Smooth muscle cell (in vitro differentiated cells): ENCODE measurements around the gene POLR1D. TPM values are rescaled to one million over a fixed set of nuclear protein-coding genes. Genes with fewer than 3 reads are reported as not detected.

Source experiments
- DNase-seq: peaks from one replicate; lab custom pipeline; 2025; ENCODE audit not compliant: unreplicated experiment; lab: John Stamatoyannopoulos, UW
- H2AFZ ChIP-seq: fragments of 200-600 bp; sonication (generic); 2 replicates; pipeline ENCODE4 v1.6.0; 2016; ENCODE audit warnings: antibody characterized with exemption, low read depth, mild to moderate bottlenecking
- H3F3A ChIP-seq: fragments of 200-600 bp; sonication (generic); 2 replicates; pipeline ENCODE4 v1.6.0; 2017; ENCODE audit warnings: antibody characterized with exemption, low read depth
- H3K27ac ChIP-seq: fragments of 200-600 bp; sonication (generic); 2 replicates; pipeline ENCODE4 v1.5.1; 2016; ENCODE audit warnings: low read depth, mild to moderate bottlenecking
- H3K27me3 ChIP-seq: fragments of 200-600 bp; sonication (generic); 2 replicates; pipeline ENCODE4 v1.6.1; 2016; ENCODE audit warnings: low read depth, mild to moderate bottlenecking
- H3K36me3 ChIP-seq: fragments of 200-600 bp; sonication (generic); 2 replicates; pipeline ENCODE4 v1.5.1; 2016; ENCODE audit warnings: low read depth
- H3K4me1 ChIP-seq: fragments of 200-600 bp; sonication (generic); 2 replicates; pipeline ENCODE4 v1.5.1; 2016; ENCODE audit warnings: low read depth
- H3K4me2 ChIP-seq: fragments of 200-600 bp; sonication (generic); 2 replicates; pipeline ENCODE4 v1.6.0; 2016; ENCODE audit warnings: mild to moderate bottlenecking
- H3K4me3 ChIP-seq: fragments of 200-600 bp; sonication (generic); 2 replicates; pipeline ENCODE4 v1.5.1; 2016; ENCODE audit warnings: mild to moderate bottlenecking
- H3K79me2 ChIP-seq: fragments of 200-600 bp; sonication (generic); 2 replicates; pipeline ENCODE4 v1.6.0; 2016; ENCODE audit warnings: low read depth, mild to moderate bottlenecking
- H3K9ac ChIP-seq: fragments of 200-600 bp; sonication (generic); 2 replicates; pipeline ENCODE4 v1.6.0; 2016; ENCODE audit warnings: low read depth
- H3K9me3 ChIP-seq: fragments of 200-600 bp; sonication (generic); replicated peaks from 2 replicates; pipeline ENCODE4 v1.5.1; 2016; ENCODE audit warnings: low read depth
- H4K20me1 ChIP-seq: fragments of 200-600 bp; sonication (generic); 2 replicates; pipeline ENCODE4 v1.6.0; 2016; ENCODE audit warnings: low read depth
- WGBS: methylation state at CpG from one replicate; pipeline ENCODE4 v1.1.7; 2016; ENCODE audit warnings: low lambda C conversion rate; 5-methylcytosine and 5-hydroxymethylcytosine counted together
- polyA plus RNA-seq: library from polyadenylated mRNA; unstranded; fragments of >200 nt; fragmentation: Nextera tagmentation; extraction: Ambion mirVana; gene quantifications from 2 replicates; pipeline ENCODE4 v1.2.1, GENCODE V29; 2016
- total RNA-seq: library from RNA; depleted of rRNA; stranded (reverse); fragments of >200 nt; gene quantifications from 2 replicates; pipeline ENCODE4 v1.2.3, GENCODE V29; 2014
- TF ChIP-seq, protein P1 (sequence below): fragments of 200-600 bp; sonication (generic); IDR thresholded peaks from 2 replicates; pipeline ENCODE4 v1.5.1; 2017; ENCODE audit warnings: borderline replicate concordance, mild to moderate bottlenecking, antibody characterized with exemption; ENCODE audit not compliant: insufficient read depth, poor library complexity, severe bottlenecking

POLR1D gene
- total and polyA plus RNA-seq, 2 experiments from 2014 or later, result 45.7 to 102 TPM

DNA sequence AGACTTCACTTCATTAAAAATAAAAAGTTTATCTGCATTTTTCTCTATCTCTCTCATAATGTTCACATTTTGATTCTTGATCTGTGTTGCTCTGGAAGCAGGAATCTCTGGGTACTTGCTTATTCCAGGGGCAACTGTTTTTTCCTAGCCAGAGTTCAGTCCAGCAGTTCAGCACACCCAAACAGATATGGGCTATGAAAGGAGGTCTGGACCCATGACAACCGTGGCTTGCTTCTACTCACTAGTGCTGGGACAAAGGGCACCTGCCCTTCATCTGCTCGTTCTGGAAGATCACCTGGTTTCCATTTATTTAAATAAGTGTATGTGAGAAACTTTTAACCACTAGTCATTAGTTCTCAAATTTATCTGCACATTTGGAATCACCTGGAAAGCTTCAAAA lies 36.0 kb downstream of the POLR1D start:
- H4K20me1 ChIP-seq, result peaks cover 57% of the 10 kb centered on the region
- H3F3A ChIP-seq, result no peaks in the 10 kb centered on the region
- H3K36me3 ChIP-seq, result no peaks in the 10 kb centered on the region
- no peaks in the 10 kb centered on the region for H3K27me3 ChIP-seq
- H3K4me2 ChIP-seq, result no peak overlapping the region
- H2AFZ ChIP-seq, result no peak overlapping the region
- TF ChIP-seq, protein P1, sequence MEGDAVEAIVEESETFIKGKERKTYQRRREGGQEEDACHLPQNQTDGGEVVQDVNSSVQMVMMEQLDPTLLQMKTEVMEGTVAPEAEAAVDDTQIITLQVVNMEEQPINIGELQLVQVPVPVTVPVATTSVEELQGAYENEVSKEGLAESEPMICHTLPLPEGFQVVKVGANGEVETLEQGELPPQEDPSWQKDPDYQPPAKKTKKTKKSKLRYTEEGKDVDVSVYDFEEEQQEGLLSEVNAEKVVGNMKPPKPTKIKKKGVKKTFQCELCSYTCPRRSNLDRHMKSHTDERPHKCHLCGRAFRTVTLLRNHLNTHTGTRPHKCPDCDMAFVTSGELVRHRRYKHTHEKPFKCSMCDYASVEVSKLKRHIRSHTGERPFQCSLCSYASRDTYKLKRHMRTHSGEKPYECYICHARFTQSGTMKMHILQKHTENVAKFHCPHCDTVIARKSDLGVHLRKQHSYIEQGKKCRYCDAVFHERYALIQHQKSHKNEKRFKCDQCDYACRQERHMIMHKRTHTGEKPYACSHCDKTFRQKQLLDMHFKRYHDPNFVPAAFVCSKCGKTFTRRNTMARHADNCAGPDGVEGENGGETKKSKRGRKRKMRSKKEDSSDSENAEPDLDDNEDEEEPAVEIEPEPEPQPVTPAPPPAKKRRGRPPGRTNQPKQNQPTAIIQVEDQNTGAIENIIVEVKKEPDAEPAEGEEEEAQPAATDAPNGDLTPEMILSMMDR, result no peak
- H3K79me2 ChIP-seq, result peaks cover 15% of the 10 kb centered on the region
- H3K9me3 ChIP-seq, result no peaks in the 10 kb centered on the region
- DNase-seq, result no peak
- peaks cover 6% of the 10 kb centered on the region for H3K4me1 ChIP-seq
- no peak overlapping the region for H3K9ac ChIP-seq
- no peak overlapping the region for H3K27ac ChIP-seq
- 88% methylated on average over 2 of the region's 2 CpGs for WGBS
- H3K4me3 ChIP-seq, result no peak overlapping the region

DNA sequence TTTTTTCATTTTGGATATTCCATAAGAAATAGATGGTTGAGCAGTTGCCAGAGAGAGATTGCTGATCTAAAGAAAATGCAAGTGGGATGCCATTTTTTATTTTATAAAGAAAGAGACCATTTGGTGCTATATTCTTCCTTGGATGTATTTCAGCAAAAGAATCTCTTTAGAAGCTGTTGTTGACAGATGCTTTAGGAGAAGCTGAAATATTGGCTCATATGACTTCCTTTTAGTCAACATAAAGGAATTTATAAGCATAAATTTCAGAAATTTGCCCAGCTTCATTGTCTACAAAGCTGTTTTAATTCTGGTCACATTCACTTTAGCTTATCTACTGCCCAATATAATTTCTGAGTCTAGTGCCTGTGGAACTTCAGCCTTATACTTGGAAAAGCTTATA lies 36.9 kb downstream of the POLR1D start:
- H3F3A ChIP-seq, result no peaks in the 10 kb centered on the region
- H3K9ac ChIP-seq, result no peak overlapping the region
- peaks cover 15% of the 10 kb centered on the region for H3K79me2 ChIP-seq
- no peak overlapping the region for H2AFZ ChIP-seq
- H3K4me1 ChIP-seq, result peaks cover 6% of the 10 kb centered on the region
- H3K27me3 ChIP-seq, result no peaks in the 10 kb centered on the region
- TF ChIP-seq, protein P1, result no peak
- no peak for DNase-seq
- peak overlapping the region; percentile 38 for H3K27ac ChIP-seq
- peak overlapping the region; percentile 60 for H3K4me2 ChIP-seq
- no peaks in the 10 kb centered on the region for H3K36me3 ChIP-seq
- H3K9me3 ChIP-seq, result no peaks in the 10 kb centered on the region
- H3K4me3 ChIP-seq, result no peak overlapping the region
- peaks cover 61% of the 10 kb centered on the region for H4K20me1 ChIP-seq

DNA sequence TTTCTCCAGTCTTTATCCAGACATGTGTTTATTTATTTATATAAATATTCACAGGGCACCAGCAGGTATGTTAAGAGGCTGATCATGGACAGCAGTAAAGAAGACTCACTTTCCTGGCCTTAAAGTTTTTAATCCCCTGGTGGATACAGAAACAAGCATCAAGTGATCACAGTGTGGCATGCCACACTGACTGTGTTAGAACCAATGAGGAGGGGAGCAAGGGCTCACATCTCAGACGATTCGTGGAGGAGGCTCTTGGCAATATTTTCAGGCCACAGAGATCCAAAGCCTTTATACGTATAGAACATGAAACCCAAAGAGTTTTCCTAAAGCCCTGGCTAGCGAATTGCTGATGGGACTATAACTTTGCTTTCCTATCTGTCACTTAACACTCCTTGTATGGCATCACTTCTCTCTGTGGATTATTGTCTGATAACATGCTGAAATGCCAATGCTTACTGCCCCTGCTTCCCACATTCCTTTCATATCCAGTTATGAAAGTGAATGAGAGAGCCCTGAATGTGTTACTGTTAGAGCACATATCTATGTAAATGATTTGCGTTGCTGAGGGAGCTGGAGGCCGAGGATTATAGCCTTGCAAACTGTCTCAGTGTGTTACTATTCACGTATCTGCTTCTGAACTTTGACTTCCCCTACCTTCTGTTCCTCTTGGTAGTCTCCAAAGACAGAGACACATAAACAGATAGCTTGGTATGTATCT lies 37.6 kb downstream of the POLR1D start:
- H3K4me1 ChIP-seq, result peaks cover 6% of the 10 kb centered on the region
- H3K79me2 ChIP-seq, result peaks cover 15% of the 10 kb centered on the region
- no peak for DNase-seq
- peaks cover 61% of the 10 kb centered on the region for H4K20me1 ChIP-seq
- TF ChIP-seq, protein P1, result no peak
- H3K27me3 ChIP-seq, result no peaks in the 10 kb centered on the region
- H3K9ac ChIP-seq, result no peak overlapping the region
- 58% methylated on average over 7 of the region's 7 CpGs for WGBS
- H3K9me3 ChIP-seq, result no peaks in the 10 kb centered on the region
- H3K4me2 ChIP-seq, result peak overlapping the region; percentile 60
- H3K27ac ChIP-seq, result peak overlapping the region; percentile 38
- no peaks in the 10 kb centered on the region for H3K36me3 ChIP-seq
- H3F3A ChIP-seq, result no peaks in the 10 kb centered on the region
- H3K4me3 ChIP-seq, result no peak overlapping the region
- H2AFZ ChIP-seq, result no peak overlapping the region

DNA sequence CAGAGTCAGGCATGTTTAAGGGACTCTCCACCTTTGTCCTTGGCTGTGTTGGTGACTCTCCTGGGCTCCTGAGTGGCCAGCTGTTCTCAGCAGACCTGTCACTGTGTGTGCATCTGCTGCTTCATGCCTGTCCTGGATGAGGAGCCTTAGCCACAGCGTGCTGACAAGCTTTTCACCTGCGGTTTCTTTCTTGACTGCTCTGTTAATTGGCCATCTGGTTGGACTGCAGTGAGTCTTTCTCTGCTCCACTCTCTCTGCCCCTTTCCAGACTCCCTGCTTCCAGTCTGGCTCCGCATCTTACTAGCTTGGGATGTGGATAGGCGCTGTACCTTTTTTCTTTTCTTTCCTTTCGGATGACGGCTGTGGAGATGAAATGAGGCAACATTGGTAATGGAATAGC lies 38.8 kb downstream of the POLR1D start:
- WGBS, result 96% methylated on average over 6 of the region's 6 CpGs

More for the DNA sequence above, 38.8 kb downstream of the POLR1D start:
- TF ChIP-seq, protein P1, result no peak
- Histone ChIP-seq H3K36me3 (no peaks in the 10 kb centered on the region), H4K20me1 (peaks cover 61% of the 10 kb centered on the region), H3K9ac (no peak overlapping the region), H3K9me3 (no peaks in the 10 kb centered on the region), H2AFZ (no peak overlapping the region), H3K4me3 (no peak overlapping the region), H3K4me2 (no peak overlapping the region), H3K4me1 (peaks cover 6% of the 10 kb centered on the region), H3K27me3 (no peaks in the 10 kb centered on the region), H3F3A (no peaks in the 10 kb centered on the region), H3K79me2 (peaks cover 11% of the 10 kb centered on the region), H3K27ac (no peak overlapping the region)
- DNase-seq, result no peak
